ENCODE measurements around the gene VWCE.

The VWCE gene

GRCh38 chr11:61281581-61282250 lies 13.4 kb downstream of the VWCE start:
- DNase-seq (ENCODE audit: low spot score) = peak; percentile 59

GRCh38 chr11:61280883-61281580 lies 14.1 kb downstream of the VWCE start:
- no peak for DNase-seq (ENCODE audit: low spot score)

- no peak for DNase-seq (ENCODE audit: low spot score)
These were observed 15.0 kb downstream of the VWCE start for GRCh38 chr11:61279934-61280659.

- no peak for DNase-seq (ENCODE audit: low spot score)
These were observed 17.1 kb downstream of the VWCE start for GRCh38 chr11:61278001-61278470.

GRCh38 chr11:61277186-61278000 lies 17.7 kb downstream of the VWCE start:
- DNase-seq (ENCODE audit: low spot score) = no peak

- DNase-seq (ENCODE audit: low spot score) = no peak
These were observed 19.9 kb downstream of the VWCE start for GRCh38 chr11:61275191-61275590.

GRCh38 chr11:61274084-61274483 lies 21.0 kb downstream of the VWCE start:
- no peak for DNase-seq (ENCODE audit: low spot score)

GRCh38 chr11:61273178-61274078 lies 21.7 kb downstream of the VWCE start:
- DNase-seq (ENCODE audit: low spot score) = no peak

GRCh38 chr11:61272731-61273130 lies 22.4 kb downstream of the VWCE start:
- DNase-seq (ENCODE audit: low spot score) = no peak

- no peak for DNase-seq (ENCODE audit: low spot score)
These were observed 24.6 kb downstream of the VWCE start for GRCh38 chr11:61270354-61271076.

- no peak for DNase-seq (ENCODE audit: low spot score)
These were observed 26.4 kb downstream of the VWCE start for GRCh38 chr11:61268588-61269250.

- DNase-seq (ENCODE audit: low spot score) = no peak
These were observed 27.7 kb downstream of the VWCE start for GRCh38 chr11:61267437-61267841.

GRCh38 chr11:61266602-61267001 lies 28.5 kb downstream of the VWCE start:
- DNase-seq (ENCODE audit: low spot score) = no peak

GRCh38 chr11:61265357-61265756 lies 29.8 kb downstream of the VWCE start:
- no peak for DNase-seq (ENCODE audit: low spot score)

- no peak for DNase-seq (ENCODE audit: low spot score)
These were observed 30.3 kb downstream of the VWCE start for GRCh38 chr11:61264795-61265194.

- DNase-seq (ENCODE audit: low spot score) = no peak
These were observed 30.7 kb downstream of the VWCE start for GRCh38 chr11:61264371-61264770.

GRCh38 chr11:61259363-61259762 lies 35.8 kb downstream of the VWCE start:
- DNase-seq (ENCODE audit: low spot score) = no peak

- DNase-seq (ENCODE audit: low spot score) = no peak
These were observed 36.6 kb downstream of the VWCE start for GRCh38 chr11:61258546-61258945.

GRCh38 chr11:61256710-61257482 lies 38.2 kb downstream of the VWCE start:
- DNase-seq (ENCODE audit: low spot score) = no peak
